ELR (cell line): ENCODE measurements around the gene USP9X.
"Not testable (repeated sequence)": the region's sequence is repeated elsewhere in the genome, so short reads cannot be mapped to it uniquely, and the experiment has no call there.

Source experiments
- DNase-seq: peaks from one replicate; pipeline ENCODE4 v3.0.0-alpha.2; 2015; ENCODE audit warnings: low read depth

USP9X gene

GRCh38 chrX:41084893-41085511 is at the start of gene USP9X:
USP9X (plus strand) TSS chrX:41085445; CDS start chrX:41123629, 38,184 bp downstream.
- DNase-seq, result peak; percentile 82

GRCh38 chrX:41035582-41035981 is 49.7 kb upstream of the USP9X start:
- DNase-seq, result no peak

- no peak for DNase-seq
Observed at GRCh38 chrX:41036668-41037326, 48.4 kb upstream of the USP9X start.

GRCh38 chrX:41043196-41043595 is 42.0 kb upstream of the USP9X start:
- DNase-seq, result no peak

- peak; percentile 73 for DNase-seq
Observed at GRCh38 chrX:41043674-41044345, 41.4 kb upstream of the USP9X start.

- DNase-seq, result no peak
Observed at GRCh38 chrX:41045960-41046567, 39.2 kb upstream of the USP9X start.

GRCh38 chrX:41047878-41048534 is 37.2 kb upstream of the USP9X start:
- DNase-seq, result no peak

- no peak for DNase-seq
Observed at GRCh38 chrX:41050359-41050758, 34.9 kb upstream of the USP9X start.

GRCh38 chrX:41051288-41051687 is 34.0 kb upstream of the USP9X start:
- peak; percentile 19 for DNase-seq

GRCh38 chrX:41055740-41056139 is 29.5 kb upstream of the USP9X start:
- DNase-seq, result no peak

GRCh38 chrX:41063276-41063675 is 22.0 kb upstream of the USP9X start:
- DNase-seq, result not testable (repeated sequence)

GRCh38 chrX:41064018-41064417 is 21.2 kb upstream of the USP9X start:
- DNase-seq, result peak; percentile 80

GRCh38 chrX:41066391-41066790 is 18.9 kb upstream of the USP9X start:
- DNase-seq, result no peak

GRCh38 chrX:41066969-41067368 is 18.3 kb upstream of the USP9X start:
- no peak for DNase-seq

GRCh38 chrX:41067721-41068120 is 17.5 kb upstream of the USP9X start:
- DNase-seq, result no peak

- DNase-seq, result no peak
Observed at GRCh38 chrX:41076742-41077141, 8.5 kb upstream of the USP9X start.

- DNase-seq, result no peak
Observed at GRCh38 chrX:41081821-41082220, 3.4 kb upstream of the USP9X start.

GRCh38 chrX:41082783-41083182 is 2.5 kb upstream of the USP9X start:
- DNase-seq, result no peak

GRCh38 chrX:41084044-41084892 is 977 bp upstream of the USP9X start:
- peak; percentile 94 for DNase-seq

GRCh38 chrX:41085512-41085877 is 250 bp downstream of the USP9X start:
- peak; percentile 51 for DNase-seq

GRCh38 chrX:41085878-41086626 is 807 bp downstream of the USP9X start:
- DNase-seq, result peak; percentile 60
